ENCODE results near the gene GAD1.

GAD1 gene

GRCh38 chr2:170829036-170829435 lies 12.3 kb downstream of the GAD1 start:
- Mint-ChIP-seq H3K4me3 (no peak overlapping the region), H3K9me3 (no peaks in the 10 kb centered on the region), H3K27me3 (ENCODE audit: low read depth) (peaks cover 66% of the 10 kb centered on the region), H3K4me1 (peaks cover 5% of the 10 kb centered on the region), H3K27ac (no peak overlapping the region), H3K36me3 (ENCODE audit: low read depth) (no peaks in the 10 kb centered on the region)
- no peak for TF ChIP-seq CTCF (IDR thresholded peaks at IDR 0.05; ENCODE audit: unreplicated experiment in 3 of 3)

- no peaks in the 10 kb centered on the region for H3K4me1 Mint-ChIP-seq
- H3K36me3 Mint-ChIP-seq (ENCODE audit: low read depth), result no peaks in the 10 kb centered on the region
- H3K9me3 Mint-ChIP-seq, result no peaks in the 10 kb centered on the region
- no peak for TF ChIP-seq CTCF (IDR thresholded peaks at IDR 0.05; ENCODE audit: unreplicated experiment in 3 of 3)
- no peak overlapping the region for H3K27ac Mint-ChIP-seq
- H3K27me3 Mint-ChIP-seq (ENCODE audit: low read depth), result peaks cover 55% of the 10 kb centered on the region
- H3K4me3 Mint-ChIP-seq, result no peak overlapping the region
These were observed 13.5 kb downstream of the GAD1 start for GRCh38 chr2:170830166-170830565.

- H3K4me1 Mint-ChIP-seq, result no peaks in the 10 kb centered on the region
These were observed 14.4 kb downstream of the GAD1 start for GRCh38 chr2:170831115-170831514.

DNA sequence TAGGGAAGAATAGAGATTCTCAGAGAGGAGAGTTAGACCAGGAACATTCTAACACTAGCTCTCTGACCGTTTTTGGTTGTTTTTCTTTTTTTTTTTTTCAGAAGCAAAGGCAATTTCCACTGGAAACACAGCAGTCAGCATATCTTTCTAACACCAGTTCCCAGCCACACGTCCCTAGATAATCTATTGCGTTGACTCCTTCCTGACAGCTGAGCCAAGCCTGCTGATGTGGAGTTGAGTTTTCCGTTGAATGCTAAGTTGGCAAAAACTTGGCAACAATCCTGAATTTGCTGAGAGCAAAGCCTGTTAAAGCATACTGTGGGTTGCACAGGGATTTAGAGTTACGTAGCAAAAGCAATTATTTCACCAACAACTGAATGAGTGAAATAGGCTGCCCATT lies 19.3 kb downstream of the GAD1 start:
- TF ChIP-seq CTCF (IDR thresholded peaks at IDR 0.05; ENCODE audit: unreplicated experiment in 3 of 3), result no peak
- Mint-ChIP-seq H3K27ac (no peak overlapping the region), H3K4me3 (no peak overlapping the region), H3K9me3 (no peaks in the 10 kb centered on the region), H3K27me3 (ENCODE audit: low read depth) (peaks cover 5% of the 10 kb centered on the region), H3K36me3 (ENCODE audit: low read depth) (no peaks in the 10 kb centered on the region), H3K4me1 (no peaks in the 10 kb centered on the region)

More at GRCh38 chr2:170831115-170831514, 14.4 kb downstream of the GAD1 start:
- H3K36me3 Mint-ChIP-seq (ENCODE audit: low read depth), result no peaks in the 10 kb centered on the region
- peaks cover 45% of the 10 kb centered on the region for H3K27me3 Mint-ChIP-seq (ENCODE audit: low read depth)
- TF ChIP-seq CTCF (IDR thresholded peaks at IDR 0.05; ENCODE audit: unreplicated experiment in 3 of 3), result no peak
- H3K27ac Mint-ChIP-seq, result no peak overlapping the region
- H3K9me3 Mint-ChIP-seq, result no peaks in the 10 kb centered on the region
- H3K4me3 Mint-ChIP-seq, result no peak overlapping the region

DNA sequence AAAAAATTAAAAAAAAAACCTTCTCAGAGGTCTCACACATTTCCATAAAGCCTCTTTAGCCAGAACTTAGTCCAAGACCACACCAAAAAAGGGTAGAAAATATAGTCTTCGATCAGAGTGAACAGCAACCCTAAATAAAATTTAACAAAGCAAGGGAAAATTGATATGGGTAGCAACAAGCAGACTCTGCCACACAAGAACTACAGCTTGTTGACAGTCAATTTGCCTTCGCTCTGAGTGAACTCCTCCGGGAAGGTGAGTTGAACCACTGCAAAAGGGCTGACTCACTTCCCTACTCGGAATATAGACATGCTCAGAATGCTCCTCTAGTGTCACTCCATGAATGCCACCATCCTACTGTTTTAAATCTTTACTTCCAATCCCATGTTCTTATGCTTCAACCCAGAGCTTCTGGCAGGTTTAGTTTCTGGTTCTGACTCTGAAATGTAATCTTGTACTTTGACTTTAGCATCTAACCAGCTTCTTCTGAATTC lies 24.1 kb downstream of the GAD1 start:
- Mint-ChIP-seq H3K4me1 (no peaks in the 10 kb centered on the region), H3K27ac (no peak overlapping the region), H3K9me3 (no peaks in the 10 kb centered on the region), H3K27me3 (ENCODE audit: low read depth) (no peaks in the 10 kb centered on the region), H3K36me3 (ENCODE audit: low read depth) (no peaks in the 10 kb centered on the region), H3K4me3 (no peak overlapping the region)
- TF ChIP-seq CTCF (IDR thresholded peaks at IDR 0.05; ENCODE audit: unreplicated experiment in 3 of 3), result no peak

GRCh38 chr2:170842785-170843184 lies 26.1 kb downstream of the GAD1 start:
- H3K27me3 Mint-ChIP-seq (ENCODE audit: low read depth), result no peaks in the 10 kb centered on the region
- H3K27ac Mint-ChIP-seq, result no peak overlapping the region
- H3K36me3 Mint-ChIP-seq (ENCODE audit: low read depth), result no peaks in the 10 kb centered on the region
- H3K9me3 Mint-ChIP-seq, result no peaks in the 10 kb centered on the region
- H3K4me1 Mint-ChIP-seq, result no peaks in the 10 kb centered on the region
- no peak overlapping the region for H3K4me3 Mint-ChIP-seq
- no peak for TF ChIP-seq CTCF (IDR thresholded peaks at IDR 0.05; ENCODE audit: unreplicated experiment in 3 of 3)
